CD4-positive, alpha-beta T cell treated with Interleukin-10 for 1 hour (primary cell): ENCODE data around the gene ULK1.
"Not testable (repeated sequence)": the region's sequence is repeated elsewhere in the genome, so short reads cannot be mapped to it uniquely, and the experiment has no call there.

Experiments used
- DNase-seq: peaks from one replicate; pipeline ENCODE4 v3.0.0-alpha.2; 2020

The ULK1 gene

GRCh38 chr12:131947482-131948027, 53.1 kb downstream of the ULK1 start:
- no peak for DNase-seq

GRCh38 chr12:131948166-131948712, 53.8 kb downstream of the ULK1 start:
- no peak for DNase-seq

GRCh38 chr12:131948713-131949430, 54.5 kb downstream of the ULK1 start:
- peak; percentile 31 for DNase-seq

GRCh38 chr12:131949431-131950181, 55.2 kb downstream of the ULK1 start, which contains the start of gene EP400:
EP400 (plus strand) TSS chr12:131949942; CDS start chr12:131960620, 10,678 bp downstream.
- DNase-seq = peak; percentile 96

GRCh38 chr12:131950182-131950913, 55.9 kb downstream of the ULK1 start:
- DNase-seq = peak; percentile 29

GRCh38 chr12:131953810-131954209, 59.4 kb downstream of the ULK1 start:
- DNase-seq = not testable (repeated sequence)

- DNase-seq = not testable (repeated sequence)
Measured at GRCh38 chr12:131954460-131954859, 60.0 kb downstream of the ULK1 start.

- no peak for DNase-seq
Measured at GRCh38 chr12:131959116-131959515, 64.7 kb downstream of the ULK1 start.

- no peak for DNase-seq
Measured at GRCh38 chr12:131959641-131960589, 65.5 kb downstream of the ULK1 start.

GRCh38 chr12:131960590-131961325, 66.3 kb downstream of the ULK1 start:
- DNase-seq = not testable (repeated sequence)

- not testable (repeated sequence) for DNase-seq
Measured at GRCh38 chr12:131961328-131961727, 66.9 kb downstream of the ULK1 start.

GRCh38 chr12:131962069-131962468, 67.6 kb downstream of the ULK1 start:
- no peak for DNase-seq

- peak; percentile 40 for DNase-seq
Measured at GRCh38 chr12:131963381-131963780, 69.0 kb downstream of the ULK1 start.

GRCh38 chr12:131965073-131965472, 70.7 kb downstream of the ULK1 start:
- DNase-seq = no peak

GRCh38 chr12:131971226-131971625, 76.8 kb downstream of the ULK1 start:
- DNase-seq = no peak
